ENCODE measurements around the gene NLGN1. TPM values are rescaled to one million over a fixed set of nuclear protein-coding genes. Genes with fewer than 3 reads are reported as not detected.

NLGN1 gene
- total RNA-seq, 1 donor from 2014 or later: not detected

- intact Hi-C loops (cut with micrococcal nuclease): no loop called here
- Mint-ChIP-seq H3K27ac (no peak overlapping the region), H3K27me3 (no peaks in the 10 kb centered on the region), H3K9me3 (no peaks in the 10 kb centered on the region), H3K36me3 (ENCODE audit: low read depth) (no peaks in the 10 kb centered on the region), H3K4me3 (no peak overlapping the region), H3K4me1 (no peaks in the 10 kb centered on the region)
- no peak for ATAC-seq (ENCODE audit: low read depth)
- DNase-seq: no peak
- ChIA-PET POLR2A (no interaction called here), CTCF (no interaction called here)
- TF ChIP-seq, protein P1, sequence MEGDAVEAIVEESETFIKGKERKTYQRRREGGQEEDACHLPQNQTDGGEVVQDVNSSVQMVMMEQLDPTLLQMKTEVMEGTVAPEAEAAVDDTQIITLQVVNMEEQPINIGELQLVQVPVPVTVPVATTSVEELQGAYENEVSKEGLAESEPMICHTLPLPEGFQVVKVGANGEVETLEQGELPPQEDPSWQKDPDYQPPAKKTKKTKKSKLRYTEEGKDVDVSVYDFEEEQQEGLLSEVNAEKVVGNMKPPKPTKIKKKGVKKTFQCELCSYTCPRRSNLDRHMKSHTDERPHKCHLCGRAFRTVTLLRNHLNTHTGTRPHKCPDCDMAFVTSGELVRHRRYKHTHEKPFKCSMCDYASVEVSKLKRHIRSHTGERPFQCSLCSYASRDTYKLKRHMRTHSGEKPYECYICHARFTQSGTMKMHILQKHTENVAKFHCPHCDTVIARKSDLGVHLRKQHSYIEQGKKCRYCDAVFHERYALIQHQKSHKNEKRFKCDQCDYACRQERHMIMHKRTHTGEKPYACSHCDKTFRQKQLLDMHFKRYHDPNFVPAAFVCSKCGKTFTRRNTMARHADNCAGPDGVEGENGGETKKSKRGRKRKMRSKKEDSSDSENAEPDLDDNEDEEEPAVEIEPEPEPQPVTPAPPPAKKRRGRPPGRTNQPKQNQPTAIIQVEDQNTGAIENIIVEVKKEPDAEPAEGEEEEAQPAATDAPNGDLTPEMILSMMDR (IDR thresholded peaks at IDR 0.05): no peak
Measured at GRCh38 chr3:173463250-173463649, 65.7 kb downstream of the NLGN1 start.

- no peak overlapping the region for H3K27ac Mint-ChIP-seq
- TF ChIP-seq, protein P1 (IDR thresholded peaks at IDR 0.05): no peak
- H3K9me3 Mint-ChIP-seq: no peaks in the 10 kb centered on the region
- no peaks in the 10 kb centered on the region for H3K4me1 Mint-ChIP-seq
- DNase-seq: no peak
- CTCF ChIA-PET: no interaction called here
- intact Hi-C loops (cut with micrococcal nuclease): no loop called here
- H3K4me3 Mint-ChIP-seq: no peak overlapping the region
- no peak for ATAC-seq (ENCODE audit: low read depth)
- H3K36me3 Mint-ChIP-seq (ENCODE audit: low read depth): no peaks in the 10 kb centered on the region
- POLR2A ChIA-PET: no interaction called here
- H3K27me3 Mint-ChIP-seq: no peaks in the 10 kb centered on the region
Measured at GRCh38 chr3:173465112-173465511, 67.6 kb downstream of the NLGN1 start.

DNA sequence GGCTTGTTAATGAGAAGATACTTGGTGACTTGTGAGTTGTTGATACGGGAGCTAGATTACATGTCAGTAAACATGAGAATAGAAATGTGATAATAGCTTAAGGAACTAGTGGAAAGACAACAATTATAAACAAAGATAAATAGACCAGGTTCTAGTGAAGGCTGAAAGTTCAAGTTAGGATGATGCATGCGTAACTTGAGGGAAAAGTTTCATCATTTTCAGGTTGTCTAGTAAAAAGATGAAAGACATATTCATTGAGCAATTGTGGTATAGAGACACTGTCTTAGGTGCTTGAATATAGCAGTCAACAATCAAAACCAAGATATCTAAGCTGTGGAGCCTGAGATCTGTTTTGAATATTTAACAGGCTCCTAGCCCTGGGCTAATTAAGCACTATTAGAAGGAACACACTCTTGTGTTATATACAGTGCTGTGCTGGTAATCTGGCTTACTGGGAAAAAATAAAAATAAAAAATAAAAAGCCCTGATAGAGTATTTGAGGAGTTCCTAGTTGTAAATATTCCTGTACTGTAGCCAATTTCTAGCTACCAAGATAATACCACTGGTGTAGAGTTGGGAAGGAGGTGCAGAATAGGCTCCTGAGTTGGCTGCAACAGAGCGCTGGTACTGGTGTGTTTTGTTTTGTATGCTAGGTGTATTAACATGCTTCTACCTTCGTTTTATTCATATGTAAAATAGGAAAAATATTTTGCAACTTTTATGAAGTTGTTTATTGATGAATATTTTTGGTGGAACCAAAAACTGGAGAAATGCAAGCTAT, 68.5 kb downstream of the NLGN1 start:
- no peaks in the 10 kb centered on the region for H3K36me3 Mint-ChIP-seq (ENCODE audit: low read depth)
- no peaks in the 10 kb centered on the region for H3K9me3 Mint-ChIP-seq
- H3K27ac Mint-ChIP-seq: no peak overlapping the region
- POLR2A ChIA-PET: no interaction called here
- ATAC-seq (ENCODE audit: low read depth): no peak
- intact Hi-C loops (cut with micrococcal nuclease): no loop called here
- H3K4me1 Mint-ChIP-seq: no peaks in the 10 kb centered on the region
- no peak for DNase-seq
- no peaks in the 10 kb centered on the region for H3K27me3 Mint-ChIP-seq
- CTCF ChIA-PET: no interaction called here
- H3K4me3 Mint-ChIP-seq: no peak overlapping the region
- TF ChIP-seq, protein P1 (IDR thresholded peaks at IDR 0.05): no peak

GRCh38 chr3:173467501-173467900, 70.0 kb downstream of the NLGN1 start:
- Mint-ChIP-seq H3K27me3 (no peaks in the 10 kb centered on the region), H3K36me3 (ENCODE audit: low read depth) (no peaks in the 10 kb centered on the region), H3K9me3 (no peaks in the 10 kb centered on the region), H3K4me3 (no peak overlapping the region), H3K4me1 (no peaks in the 10 kb centered on the region), H3K27ac (no peak overlapping the region)
- DNase-seq (no peak), ATAC-seq (ENCODE audit: low read depth) (no peak)
- POLR2A ChIA-PET: no interaction called here
- intact Hi-C loops (cut with micrococcal nuclease): no loop called here
- CTCF ChIA-PET: no interaction called here
- TF ChIP-seq, protein P1 (IDR thresholded peaks at IDR 0.05): no peak

GRCh38 chr3:173473237-173473636, 75.7 kb downstream of the NLGN1 start:
- TF ChIP-seq, protein P1 (IDR thresholded peaks at IDR 0.05): no peak
- H3K27me3 Mint-ChIP-seq: no peaks in the 10 kb centered on the region
- H3K36me3 Mint-ChIP-seq (ENCODE audit: low read depth): no peaks in the 10 kb centered on the region
- H3K27ac Mint-ChIP-seq: no peak overlapping the region
- CTCF ChIA-PET: no interaction called here
- no peaks in the 10 kb centered on the region for H3K4me1 Mint-ChIP-seq
- POLR2A ChIA-PET: no interaction called here
- no peak overlapping the region for H3K4me3 Mint-ChIP-seq
- ATAC-seq (ENCODE audit: low read depth) (no peak), DNase-seq (no peak)
- H3K9me3 Mint-ChIP-seq: peaks cover 8% of the 10 kb centered on the region
- intact Hi-C loops (cut with micrococcal nuclease): no loop called here

Measured in activated B cell treated with CpG ODN at 0.5 μM for 24 hours (primary cell).